ENCODE results near the gene PANX1. TPM values are rescaled to one million over a fixed set of nuclear protein-coding genes. Genes with fewer than 3 reads are reported as not detected.
A peak's percentile ranks its signal among the peaks of the same experiment; 100 is the strongest.

The PANX1 gene
- total and polyA plus RNA-seq, 10 of the 15 experiments (the other 5 are each of a cell fraction or from before 2014, with no cell fraction given), result 3.3 to 18.7 (median 14.4) TPM

DNA sequence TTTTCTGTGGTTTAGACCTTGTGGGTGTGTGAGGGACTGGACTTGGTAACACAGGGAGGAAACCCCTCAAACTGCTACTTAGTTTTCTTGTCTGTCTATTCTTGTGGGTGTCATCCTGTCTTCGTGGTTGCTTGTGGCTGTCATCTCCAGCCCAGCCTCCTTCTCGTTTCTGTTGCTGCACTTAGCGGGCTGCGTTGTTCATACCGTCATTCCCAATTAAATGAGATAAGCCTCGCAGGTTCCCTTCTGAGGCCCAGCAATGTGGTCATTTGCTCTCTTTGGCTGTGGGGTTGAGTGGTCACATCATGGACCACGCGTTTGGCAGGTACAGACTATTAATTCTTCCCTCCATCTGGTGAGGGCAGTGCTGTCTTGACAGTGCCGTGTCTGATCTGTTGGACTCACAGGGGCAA is 18.8 kb downstream of the PANX1 start (continued):
- TF ChIP-seq FOS (IDR thresholded peaks at IDR 0.05; ENCODE audit: borderline replicate concordance, extremely low read depth, insufficient read length), result no peak
- TF ChIP-seq ZNF687 (IDR thresholded peaks at IDR 0.05), result no peak
- TF ChIP-seq TCF3 (IDR thresholded peaks at IDR 0.05; ENCODE audit: borderline replicate concordance, insufficient read depth, low read depth, low read length), result no peak
- TF ChIP-seq CEBPZ (IDR thresholded peaks at IDR 0.05; ENCODE audit: low read depth, low read length), result no peak
- TF ChIP-seq RUNX3 (IDR thresholded peaks at IDR 0.05; ENCODE audit: low read length), result peak; percentile 54; the same call in 1 of the 2 replicates
- no peak for TF ChIP-seq IKZF2 (IDR thresholded peaks at IDR 0.05)
